HG02798 (cell line): Measurements from ENCODE around the gene DCAF8L1.
"Not testable (repeated sequence)": the region's sequence is repeated elsewhere in the genome, so short reads cannot be mapped to it uniquely, and the experiment has no call there.

Source experiments
- ATAC-seq: cut with Tn5 transposase; IDR thresholded peaks from one replicate; pipeline ENCODE4 v1.9.1; 2021; ENCODE audit warnings: mild to moderate bottlenecking; ENCODE audit not compliant: unreplicated experiment, poor library complexity

Gene DCAF8L1

DNA sequence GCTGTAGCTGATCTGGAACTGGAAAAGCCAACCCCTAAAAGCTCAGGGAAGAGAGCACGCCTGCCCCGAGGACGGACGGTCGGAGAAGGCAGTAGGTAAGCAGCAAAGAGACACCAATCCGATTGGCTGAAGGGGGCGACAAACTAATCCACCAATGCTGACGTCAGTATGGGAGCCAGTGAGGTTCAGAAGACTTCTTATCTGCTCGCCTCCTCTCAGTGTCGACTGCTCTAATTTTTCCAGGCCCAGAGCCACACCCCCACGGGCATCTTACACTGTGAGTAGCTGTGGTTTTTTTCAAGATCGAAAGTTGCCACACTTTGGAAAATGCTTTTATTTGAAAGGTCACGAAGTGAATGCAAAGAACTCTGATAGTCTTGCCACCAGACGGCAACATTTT, at the start of gene DCAF8L1:
Gene DCAF8L1 (minus strand): TSS at position 101 of the 400 bp plus-strand sequence. CDS start 115 bp downstream, outside the sequence.
- no peak for ATAC-seq

DNA sequence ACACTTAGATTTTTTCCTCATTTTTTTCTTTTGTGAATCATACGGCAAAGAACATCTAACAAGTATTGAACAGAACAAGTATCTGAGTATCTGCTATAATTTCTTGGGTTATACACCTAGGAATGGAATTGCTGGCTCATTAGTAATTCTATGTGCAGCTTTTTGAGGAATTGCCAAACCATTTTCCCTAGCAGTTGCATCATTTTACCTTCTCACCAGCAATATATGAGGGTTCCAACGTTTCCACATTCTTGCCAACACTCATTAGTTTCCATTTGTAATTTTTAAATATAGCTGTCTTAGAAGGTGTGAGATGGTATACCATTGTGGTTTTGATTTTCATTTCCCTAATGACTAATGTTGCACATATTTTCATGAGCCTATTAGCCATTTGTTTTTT, 41.1 kb upstream of the DCAF8L1 start:
- no peak for ATAC-seq

DNA sequence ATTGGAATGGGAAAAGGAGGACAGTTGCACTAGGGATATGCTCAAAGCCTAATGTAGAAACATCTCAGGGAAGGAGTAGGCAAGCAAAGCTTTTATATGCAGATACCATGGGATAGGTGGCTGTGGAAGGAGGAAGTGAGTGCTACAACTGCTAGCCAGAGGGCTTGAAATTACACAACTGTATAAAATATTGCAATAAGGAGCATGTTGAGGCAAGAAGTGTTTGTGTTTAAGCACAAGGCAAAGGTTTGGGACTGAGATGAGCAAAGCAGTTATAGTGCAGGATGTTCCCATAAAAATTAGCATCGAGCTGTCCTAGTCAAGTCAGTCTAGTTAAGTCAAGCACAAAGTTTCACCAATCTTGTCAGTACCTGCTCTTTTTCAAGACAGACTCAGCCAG, 35.6 kb upstream of the DCAF8L1 start:
- no peak for ATAC-seq

DNA sequence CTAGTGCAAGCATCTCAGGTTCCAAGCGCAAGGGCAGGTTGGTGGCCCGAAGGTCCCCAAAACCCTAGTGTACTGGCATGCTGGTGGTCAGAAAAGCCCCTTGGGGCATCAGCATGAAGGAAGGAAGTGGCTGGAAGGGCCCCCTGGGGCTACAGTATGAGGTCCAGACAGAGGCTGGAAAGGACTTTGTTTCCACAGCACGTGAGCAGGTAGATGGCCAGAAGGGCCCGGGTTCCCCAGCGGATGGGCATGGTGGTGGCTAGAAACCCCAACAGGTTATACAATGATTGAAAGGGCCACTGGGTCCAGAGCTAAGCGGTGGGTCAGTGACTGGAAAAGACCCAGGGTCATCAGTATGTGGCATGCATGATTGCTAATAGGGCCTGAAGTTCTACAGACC, 34.7 kb upstream of the DCAF8L1 start:
- ATAC-seq, result no peak

DNA sequence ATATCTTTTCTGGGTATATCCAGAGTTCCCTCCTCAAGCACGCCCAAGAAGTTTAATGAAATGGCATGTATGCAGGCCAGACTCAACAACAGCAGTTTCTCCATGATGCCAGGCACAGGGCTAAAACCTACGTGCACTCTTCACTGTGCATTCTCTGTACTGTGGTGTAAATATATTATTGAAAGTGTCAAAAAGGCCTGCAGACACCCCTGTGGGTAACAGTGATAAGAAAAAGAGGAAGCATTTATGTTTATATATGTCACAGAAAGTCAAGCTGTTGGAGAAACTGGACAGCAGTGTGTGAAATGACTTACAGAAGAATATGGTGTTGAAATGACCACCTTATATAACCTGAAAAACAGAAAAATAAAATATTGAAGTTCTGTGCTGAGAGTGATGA, 29.6 kb upstream of the DCAF8L1 start:
- ATAC-seq, result no peak

DNA sequence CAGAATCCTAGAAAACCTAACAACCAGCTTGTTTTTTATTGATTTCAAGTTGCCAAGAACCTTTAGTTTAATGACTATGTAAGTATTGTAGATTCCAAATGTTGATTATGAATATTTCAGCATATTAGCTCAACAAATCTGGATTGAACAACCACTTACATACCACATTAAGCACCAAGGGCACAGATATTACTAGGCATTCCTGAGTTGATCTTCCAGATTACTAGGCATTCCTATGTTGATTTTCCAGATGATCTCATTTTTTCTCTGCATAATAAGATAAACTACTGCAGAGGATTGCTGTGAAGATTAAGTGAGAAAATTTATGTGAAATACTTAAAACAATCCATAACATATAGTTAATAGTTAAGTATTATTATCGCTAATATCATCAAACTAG, 17.4 kb upstream of the DCAF8L1 start:
- ATAC-seq, result no peak

DNA sequence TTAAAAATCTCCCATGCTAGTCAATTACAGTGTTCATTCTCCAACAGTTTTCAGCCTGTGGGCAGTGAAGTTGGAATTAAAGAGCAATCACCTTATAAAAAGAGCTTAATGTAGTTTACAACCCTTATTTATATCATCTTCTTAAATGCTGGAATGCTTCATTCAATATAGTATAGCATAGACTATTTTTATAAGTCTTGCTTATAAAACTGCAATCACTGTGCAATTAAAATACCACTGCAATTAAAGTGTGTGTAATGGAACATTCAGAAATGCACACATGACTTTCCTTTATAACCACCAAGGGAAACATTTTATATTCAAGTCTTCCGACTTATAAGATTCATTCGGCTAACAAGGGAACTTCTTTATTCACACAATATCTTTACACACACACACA, 16.4 kb upstream of the DCAF8L1 start:
- ATAC-seq, result no peak

DNA sequence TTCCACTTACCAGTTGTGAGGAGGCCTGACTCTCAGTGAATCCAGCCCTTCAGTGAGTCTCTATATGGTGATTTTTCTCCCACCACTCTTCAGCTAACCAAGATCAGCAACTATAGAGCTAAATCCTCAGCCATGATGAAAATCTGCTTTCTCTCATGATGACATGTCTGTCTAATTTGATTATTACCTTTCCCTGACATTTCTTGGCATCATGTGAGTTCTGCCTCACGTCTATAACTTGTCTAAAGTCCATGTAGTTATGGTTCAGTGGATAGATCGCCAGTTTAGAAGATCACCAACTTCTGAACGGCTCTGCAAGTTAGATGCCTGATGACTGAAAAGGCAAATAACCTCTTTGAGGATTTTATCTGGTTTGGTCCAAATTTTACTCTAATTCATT, 14.9 kb upstream of the DCAF8L1 start:
- ATAC-seq, result no peak

DNA sequence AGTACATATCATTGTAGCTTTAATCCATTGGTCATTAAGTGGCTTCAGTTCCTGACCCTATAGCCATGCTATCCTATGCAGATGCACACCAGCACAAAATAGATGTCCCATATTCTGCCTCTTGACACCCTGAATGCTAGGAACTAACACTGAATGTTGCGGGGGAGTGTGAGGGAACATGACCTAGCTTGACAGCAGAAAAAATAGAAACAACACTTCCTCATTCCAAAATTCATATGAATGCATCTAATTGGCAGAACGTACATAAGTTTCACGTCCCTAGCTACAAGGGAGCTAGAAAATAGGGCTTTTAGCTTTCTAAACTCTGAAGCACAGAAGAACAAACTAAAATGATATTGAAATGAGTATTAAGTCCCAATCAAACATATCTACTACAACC, 14.4 kb upstream of the DCAF8L1 start:
- ATAC-seq, result no peak

DNA sequence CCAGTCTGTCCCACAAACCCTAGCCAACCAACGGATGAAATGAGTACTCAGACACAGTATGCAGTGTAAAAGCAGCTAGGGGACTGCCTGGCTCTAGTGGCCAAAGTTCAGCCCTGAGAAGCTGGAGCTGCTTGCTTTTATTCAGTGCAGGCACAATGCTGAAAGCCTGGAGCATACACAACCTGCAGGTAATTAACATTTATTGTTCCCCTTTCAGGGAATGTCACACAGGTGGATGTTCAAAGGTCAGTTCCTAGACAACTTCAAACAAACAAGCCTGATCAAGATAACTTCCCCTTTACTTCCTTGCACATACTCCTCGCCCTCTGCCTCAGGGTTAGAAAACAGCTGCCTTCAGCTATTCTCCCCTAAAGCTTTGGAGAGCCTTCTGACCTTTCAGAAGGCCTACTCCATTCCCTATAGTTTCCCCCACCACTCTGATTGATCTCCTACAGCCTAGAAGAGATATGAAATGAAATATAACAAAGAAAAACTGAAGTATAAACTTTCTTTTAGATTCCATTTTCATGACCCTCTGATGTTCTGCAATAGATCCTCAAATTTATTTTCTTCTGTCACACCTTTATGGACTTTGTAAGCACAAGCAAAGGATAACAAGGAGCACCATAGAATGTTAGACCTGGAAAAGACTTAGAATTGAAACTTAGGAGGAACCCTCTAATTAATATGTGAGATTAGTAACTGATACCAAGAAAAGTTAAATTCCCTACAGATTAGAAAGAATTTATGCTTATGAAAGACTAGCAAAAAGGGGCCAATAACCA, 6.8 kb upstream of the DCAF8L1 start:
- ATAC-seq, result no peak

DNA sequence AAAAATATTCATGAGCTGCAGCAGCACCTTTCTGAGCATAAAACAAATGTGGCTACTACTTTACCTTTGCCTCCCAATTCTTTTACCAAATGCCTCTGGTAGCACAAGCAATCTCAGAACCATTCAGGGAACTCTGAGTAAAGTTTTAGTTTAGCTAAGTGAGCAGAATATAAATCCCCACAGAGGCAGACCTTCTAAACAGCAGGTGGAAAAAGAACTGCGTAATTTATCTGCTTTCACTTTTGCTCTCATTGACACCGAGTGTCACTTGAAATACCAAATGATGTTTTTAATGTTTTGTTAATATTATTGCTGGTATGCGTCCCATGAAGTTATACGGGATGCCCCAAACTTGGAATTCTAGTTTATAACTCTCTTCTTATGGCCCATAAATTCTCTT, 4.3 kb downstream of the DCAF8L1 start:
- ATAC-seq, result not testable (repeated sequence)

DNA sequence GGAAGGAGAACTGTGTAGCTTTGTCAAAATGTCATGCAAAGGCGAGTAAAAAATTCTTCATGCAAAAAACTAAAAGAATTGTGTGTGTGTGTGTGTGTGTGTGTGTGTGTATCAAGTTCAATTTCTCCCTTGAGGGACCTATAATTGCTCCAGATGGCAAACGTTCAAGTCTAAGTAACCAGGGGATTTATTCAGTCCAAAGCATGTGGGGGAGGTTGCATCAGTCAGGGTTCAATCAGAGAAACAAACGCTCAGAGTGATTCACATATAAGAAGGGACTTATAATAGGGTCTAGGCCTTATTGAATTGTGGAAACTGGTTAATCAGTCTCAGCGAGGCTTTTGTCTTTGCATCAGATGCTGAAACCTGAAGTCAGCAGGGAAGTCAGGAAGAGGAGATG, 5.0 kb downstream of the DCAF8L1 start:
- no peak for ATAC-seq

DNA sequence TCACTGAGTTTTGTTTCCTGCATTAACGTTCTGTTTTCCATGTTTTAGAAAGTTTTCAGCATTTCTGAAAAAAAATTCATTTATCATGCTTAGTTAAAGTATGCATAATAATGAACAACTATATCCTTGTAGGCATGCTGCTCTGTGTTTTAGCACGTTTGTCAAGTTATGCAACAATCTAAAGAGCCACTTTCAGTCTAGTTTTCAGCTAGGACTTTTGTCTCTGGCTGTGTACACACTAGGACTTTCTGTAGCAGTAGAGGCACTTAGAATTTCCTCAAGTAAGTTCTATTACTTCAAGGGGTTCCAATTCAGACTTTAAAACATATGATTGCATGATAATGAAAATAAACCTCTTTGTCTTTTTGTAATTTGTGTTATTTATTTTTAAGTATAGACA, 12.4 kb downstream of the DCAF8L1 start:
- no peak for ATAC-seq

DNA sequence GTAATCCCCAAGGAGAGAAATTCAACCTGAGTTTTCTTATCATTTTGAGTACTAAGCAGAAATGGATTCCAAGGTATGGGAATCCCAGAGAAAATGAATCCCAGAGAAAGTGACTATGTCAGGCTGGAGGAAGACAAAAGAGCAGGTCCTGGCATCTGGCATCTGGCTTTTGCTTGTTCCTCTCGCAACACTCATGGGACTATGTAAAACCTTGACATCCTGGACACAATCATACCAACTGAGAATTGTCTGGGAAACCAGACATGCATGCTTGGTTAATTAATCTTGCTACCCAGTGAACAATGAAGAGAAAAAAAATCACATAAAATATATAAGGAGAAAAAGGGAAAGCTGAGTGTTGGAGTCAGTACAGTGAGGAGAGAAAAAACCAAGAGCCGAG, 12.9 kb downstream of the DCAF8L1 start:
- ATAC-seq, result no peak

DNA sequence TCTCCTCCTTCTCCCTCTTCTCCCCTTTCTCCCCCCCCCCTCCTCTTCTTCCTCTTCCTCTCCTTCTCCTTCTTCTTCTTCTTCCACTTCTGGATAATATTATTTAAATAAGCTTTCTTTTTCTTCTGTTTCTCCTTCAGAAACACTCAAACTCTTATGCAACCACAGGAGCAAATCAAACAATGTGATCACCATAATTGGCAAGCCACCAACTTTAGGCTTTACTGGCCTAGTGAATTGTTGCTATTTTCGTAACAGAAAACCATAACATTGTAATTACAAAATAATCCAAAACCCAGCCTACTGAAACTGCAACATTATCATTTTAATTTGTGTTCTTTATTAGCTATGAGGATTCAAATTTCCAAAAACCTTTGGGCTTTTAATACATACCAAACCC, 14.3 kb downstream of the DCAF8L1 start:
- ATAC-seq, result no peak

DNA sequence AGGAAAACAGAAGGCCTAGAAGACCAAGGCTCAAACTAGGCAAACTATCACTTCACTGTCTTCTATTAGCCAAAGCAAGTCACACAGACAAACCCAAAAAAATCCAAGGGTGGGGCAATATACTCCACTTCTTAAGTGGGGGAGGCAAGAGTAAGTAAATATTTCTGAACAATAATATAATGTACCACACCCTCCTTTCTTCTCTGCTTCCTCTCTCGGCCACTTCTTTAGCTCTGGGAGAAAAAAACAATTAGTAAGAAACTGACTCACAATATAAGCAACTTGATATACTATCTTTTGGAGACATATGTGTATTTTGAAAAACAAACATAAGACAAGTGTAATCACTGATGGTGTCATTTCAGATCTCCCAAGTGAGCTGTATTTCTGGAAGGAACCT, 14.8 kb downstream of the DCAF8L1 start:
- no peak for ATAC-seq

DNA sequence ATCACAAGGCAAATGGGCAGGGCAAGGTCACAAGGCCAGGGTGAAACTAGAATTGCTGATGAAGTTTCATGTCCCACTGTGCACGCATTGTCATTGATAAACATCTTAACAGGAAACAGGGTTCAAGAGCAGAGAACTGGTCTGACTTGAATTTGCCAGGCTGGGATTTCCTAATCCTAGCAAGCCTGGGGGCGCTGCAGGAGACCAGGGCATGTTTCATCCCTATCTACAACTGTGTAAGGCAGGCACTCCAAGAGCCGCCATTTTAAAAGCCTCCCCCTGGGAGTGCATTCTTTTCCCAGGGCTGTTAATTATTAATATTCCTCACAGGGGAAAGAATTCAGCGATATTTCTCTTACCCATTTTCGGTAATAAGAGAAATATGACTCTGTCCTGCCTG, 15.9 kb downstream of the DCAF8L1 start:
- not testable (repeated sequence) for ATAC-seq

DNA sequence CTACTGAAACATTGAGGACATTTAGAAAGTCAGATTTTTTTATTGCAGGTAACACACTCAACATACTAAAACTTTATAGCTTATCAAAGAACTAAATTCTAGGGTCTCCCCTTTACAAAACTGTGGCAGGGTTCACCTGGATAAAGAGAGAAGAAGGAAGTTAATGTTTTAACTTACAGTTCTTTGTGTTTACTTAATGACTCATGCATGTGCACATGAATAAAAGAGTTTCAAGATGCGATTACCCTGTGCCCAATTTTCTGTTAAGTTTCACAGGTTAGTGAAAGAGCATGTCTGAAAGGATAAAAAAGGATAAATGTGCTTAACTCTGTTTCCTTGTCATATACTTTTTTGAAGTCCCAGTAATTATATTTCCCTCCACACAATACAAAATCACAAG, 16.8 kb downstream of the DCAF8L1 start:
- ATAC-seq, result no peak

DNA sequence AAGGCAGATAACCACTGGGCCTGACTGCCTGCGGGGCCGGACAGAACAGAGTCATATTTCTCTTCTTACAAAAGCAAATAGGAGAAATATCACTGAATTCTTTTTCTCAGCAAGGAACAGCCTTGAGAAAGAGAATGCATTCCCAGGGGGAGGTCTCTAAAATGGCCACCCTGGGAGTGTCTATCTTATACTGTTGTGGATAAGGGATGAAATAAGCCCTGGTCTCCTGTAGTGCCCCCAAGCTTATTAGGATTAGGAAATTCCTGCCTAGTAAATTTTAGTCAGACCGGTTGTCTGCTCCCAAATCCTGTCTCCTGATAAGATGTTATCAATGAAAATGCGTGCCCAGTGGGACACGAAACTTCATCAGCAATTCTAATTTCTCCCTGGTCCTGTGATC, 20.8 kb downstream of the DCAF8L1 start:
- ATAC-seq, result not testable (repeated sequence)

DNA sequence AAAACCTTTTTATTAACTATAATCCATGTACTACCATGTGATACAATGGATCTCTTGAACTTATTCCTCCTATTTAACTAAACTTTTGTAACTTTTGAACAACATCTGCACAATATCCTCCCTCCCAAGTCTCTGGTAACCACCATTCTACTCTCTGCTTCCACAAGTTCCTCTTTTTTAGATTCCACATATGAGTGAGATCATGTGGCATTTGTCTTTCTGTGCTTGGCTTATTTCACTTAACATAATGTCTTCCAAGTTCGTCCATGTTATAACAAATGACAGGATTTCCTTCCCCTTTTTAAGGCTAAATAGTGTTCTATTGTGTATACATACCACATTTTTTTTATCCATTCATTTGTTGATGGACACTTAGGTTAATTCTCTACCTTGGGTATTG, 28.1 kb downstream of the DCAF8L1 start:
- ATAC-seq, result no peak

DNA sequence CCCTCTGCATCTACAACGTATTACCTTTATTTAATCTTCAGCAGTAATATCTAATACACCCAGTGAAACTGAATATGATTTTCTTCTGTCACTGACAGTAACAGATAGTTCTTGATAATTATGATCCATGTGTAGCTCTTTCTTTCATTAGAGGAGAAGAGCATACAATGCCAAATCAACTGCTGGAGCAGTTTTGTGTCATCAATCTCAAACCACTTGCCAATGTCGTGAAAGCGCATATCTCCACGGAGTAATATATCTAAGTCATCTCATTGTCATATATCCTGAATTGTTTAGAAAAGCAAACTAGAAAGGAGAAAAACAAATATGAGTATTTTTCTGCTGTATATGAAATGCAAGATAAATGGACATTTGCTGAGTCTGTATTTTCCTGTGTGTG, 47.9 kb downstream of the DCAF8L1 start:
- no peak for ATAC-seq
